Amniotic epithelial cell (primary cell): Measurements from ENCODE around the gene EXOC4.

Experiments
- DNase-seq: peaks from one replicate; pipeline ENCODE4 v3.0.0-alpha.2; 2010; ENCODE audit warnings: low read depth

EXOC4 gene

GRCh38 chr7:133540096-133540860 is 287.4 kb downstream of the EXOC4 start:
- peak; percentile 78 for DNase-seq

DNA sequence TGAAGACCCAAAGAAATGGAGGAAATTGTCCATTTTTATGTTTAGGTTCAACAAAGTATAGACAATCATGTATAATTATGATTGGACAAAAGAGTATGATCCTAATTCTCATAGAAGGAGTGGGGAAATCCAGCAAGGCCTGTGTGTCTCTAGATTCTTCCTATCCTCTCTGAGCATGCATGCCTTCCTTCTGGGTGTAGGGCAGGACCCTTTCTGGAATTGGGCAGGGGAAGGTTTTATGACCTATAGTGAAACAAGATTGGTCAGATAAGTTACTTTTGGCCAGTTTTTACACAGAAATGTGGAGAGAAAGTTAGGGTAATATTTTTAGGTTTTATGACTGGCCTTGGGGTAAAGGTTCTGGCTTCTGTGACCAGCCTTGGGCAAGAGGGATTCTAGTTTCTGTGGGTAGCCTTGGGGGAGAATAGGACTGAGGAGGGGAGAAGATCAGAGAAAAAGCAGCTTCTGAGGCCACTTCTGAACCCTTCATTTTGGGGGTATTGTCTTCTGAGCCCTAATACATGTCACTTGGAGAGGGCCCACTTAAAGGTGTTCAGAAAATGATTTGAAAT is 289.4 kb downstream of the EXOC4 start:
- no peak for DNase-seq

- DNase-seq: no peak
These were observed 290.8 kb downstream of the EXOC4 start for GRCh38 chr7:133543657-133544056.

DNA sequence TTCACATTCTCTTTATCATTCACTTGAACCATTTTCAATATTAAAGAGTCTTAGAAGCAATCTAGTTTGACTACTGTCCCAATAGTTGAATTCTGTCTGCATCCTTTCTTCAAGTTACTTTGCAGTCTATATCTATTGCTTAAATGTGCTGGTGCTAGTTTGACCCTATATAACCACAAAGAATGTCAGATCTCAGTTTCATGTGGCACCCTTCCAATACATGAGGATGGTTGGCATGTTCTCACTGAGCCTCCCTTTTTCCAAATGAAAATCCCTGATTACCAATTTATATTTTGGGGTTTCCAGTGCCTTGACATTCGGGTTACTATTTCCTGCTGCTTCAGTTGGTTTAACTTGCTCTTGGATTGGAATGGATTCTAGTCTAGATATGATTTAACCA is 292.7 kb downstream of the EXOC4 start:
- peak; percentile 54 for DNase-seq

- DNase-seq: no peak
These were observed 295.1 kb downstream of the EXOC4 start for GRCh38 chr7:133547981-133548380.

DNA sequence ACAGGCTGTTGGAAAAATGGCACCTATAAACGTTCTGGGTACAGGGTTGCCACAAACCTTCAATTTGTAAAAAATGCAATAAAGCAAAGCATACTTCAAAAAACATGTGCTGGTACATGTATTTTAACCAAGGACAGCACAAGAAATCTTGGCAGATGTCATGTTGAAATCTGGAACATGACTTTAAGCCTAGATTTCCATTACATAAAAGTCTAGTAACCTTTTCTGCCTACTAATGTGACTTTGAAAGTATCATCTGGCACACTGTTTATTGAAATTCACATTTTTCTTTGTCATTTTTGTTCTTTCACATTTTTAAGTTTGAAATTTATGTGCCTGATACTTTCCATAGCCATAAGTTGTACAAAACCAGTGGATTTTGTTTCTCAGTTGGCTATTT is 296.8 kb downstream of the EXOC4 start:
- DNase-seq: no peak

GRCh38 chr7:133550145-133550544 is 297.3 kb downstream of the EXOC4 start:
- DNase-seq: no peak

- DNase-seq: no peak
These were observed 297.9 kb downstream of the EXOC4 start for GRCh38 chr7:133550811-133551210.

DNA sequence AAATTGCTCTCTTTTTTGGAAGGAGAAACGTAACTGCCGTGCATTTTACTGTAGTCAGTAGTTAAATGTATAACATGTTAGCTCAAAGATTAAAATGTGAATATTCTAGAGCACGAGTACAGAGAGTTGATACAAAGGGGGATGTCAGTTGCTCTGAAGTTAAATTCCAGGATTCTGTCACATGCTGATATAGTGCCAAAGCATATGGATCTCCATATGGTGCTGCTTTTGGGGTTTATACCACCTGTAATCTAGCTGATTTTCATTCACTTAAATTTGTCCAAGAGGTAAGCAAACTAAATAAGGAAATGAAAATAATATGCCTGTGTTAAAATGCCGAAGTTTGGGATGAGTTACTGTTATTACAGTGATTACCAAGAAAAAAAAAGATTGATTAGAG is 298.6 kb downstream of the EXOC4 start:
- no peak for DNase-seq

DNA sequence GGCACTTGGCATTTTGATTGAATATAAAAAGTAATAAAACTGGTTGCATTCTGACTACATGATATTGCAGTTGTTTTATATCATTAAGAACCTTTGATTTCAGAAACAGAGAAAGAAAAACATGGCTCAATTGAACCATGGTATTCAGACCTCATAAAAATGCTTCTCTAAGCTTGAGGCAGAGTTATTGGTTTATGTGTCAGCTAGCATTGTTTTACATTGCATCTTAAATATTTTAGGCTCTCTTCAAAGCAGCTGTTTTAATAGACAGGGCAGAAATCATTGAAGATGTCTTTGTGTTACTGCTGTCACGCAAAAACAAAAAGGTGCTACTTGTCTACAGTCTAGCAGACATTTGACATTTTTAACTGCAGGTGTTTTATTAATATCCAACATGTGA is 299.2 kb downstream of the EXOC4 start:
- no peak for DNase-seq

- no peak for DNase-seq
These were observed 301.5 kb downstream of the EXOC4 start for GRCh38 chr7:133554330-133554729.

- no peak for DNase-seq
These were observed 303.2 kb downstream of the EXOC4 start for GRCh38 chr7:133556048-133556447.

- peak; percentile 28 for DNase-seq
These were observed 303.7 kb downstream of the EXOC4 start for GRCh38 chr7:133556553-133556952.

GRCh38 chr7:133560900-133561299 is 308.0 kb downstream of the EXOC4 start:
- DNase-seq: no peak

DNA sequence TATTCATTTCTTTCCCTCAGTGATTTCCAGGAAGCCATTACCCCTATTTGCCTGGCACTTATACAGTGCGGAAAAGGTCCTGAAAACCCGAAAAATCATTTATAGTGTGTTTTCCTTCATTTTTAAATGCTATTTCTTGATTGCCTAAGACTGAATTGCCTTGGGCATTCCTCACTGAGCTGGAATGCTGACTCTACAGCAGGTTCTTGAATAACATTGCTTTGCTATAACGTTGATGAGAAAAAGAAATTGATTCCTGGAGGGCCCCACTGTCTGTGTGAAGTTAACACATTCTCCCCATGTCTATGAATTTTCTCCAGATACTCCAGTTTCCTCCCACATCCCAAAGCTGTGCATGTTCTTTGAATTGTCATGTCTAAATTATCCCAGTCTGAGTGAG is 308.5 kb downstream of the EXOC4 start:
- DNase-seq: no peak

DNA sequence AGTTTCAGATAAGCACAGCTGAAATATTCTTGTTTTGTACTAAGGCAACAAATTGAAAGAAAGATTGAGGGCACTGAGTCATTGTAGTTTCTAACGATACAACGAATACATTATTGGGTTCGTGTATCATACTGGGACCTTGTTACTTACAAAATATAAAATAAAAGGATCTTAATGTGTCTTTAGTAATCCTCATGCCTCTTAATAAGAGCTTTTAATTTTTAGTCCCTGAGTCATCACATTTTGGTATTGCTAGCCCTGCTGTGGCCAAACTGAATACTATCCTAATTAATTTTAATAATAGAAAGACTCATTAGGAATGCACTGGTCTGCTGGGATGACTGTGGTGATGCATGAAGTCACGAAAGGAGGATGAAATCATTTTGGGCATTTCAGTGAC is 309.7 kb downstream of the EXOC4 start:
- no peak for DNase-seq

DNA sequence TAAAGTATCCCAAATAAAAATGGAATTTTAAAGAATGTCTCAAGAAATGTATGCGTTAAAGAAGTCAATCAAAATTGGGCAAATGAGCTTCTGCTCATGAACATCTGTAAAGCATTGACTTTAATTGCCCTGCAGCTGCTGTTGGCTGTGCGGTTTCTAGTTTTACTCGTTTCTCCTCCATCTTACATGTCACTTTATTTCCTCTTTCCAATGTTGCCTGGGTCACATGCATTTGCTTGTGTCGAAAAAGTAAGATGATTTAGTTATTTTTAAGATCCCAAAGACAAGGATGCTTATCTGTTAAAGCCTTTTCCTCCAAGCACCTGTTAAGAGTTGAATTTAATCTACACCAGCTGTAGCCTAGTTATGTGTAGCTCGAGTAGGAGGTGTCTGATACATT is 310.4 kb downstream of the EXOC4 start:
- no peak for DNase-seq

- DNase-seq: no peak
These were observed 311.6 kb downstream of the EXOC4 start for GRCh38 chr7:133564484-133564883.

GRCh38 chr7:133568544-133568943 is 315.7 kb downstream of the EXOC4 start:
- DNase-seq: no peak

GRCh38 chr7:133570321-133570720 is 317.4 kb downstream of the EXOC4 start:
- DNase-seq: peak; percentile 61

DNA sequence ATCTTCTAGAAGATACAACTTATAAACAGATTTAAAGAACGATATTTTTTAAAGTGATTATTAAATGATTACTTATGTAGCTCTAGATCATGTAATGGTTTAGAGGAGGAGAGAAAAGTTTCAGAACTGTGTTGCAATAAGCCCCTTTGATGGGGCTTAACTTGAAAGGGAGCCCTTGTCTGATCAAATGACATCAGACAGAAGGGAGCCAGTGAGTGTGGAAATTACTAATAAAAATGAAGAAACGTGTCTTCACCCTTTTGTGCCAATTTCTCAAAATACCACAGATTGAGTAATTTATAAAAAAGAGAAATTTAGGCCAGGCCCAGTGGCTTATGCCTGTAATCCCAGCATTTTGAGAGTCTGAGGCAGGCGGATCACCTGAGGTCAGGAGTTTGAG is 318.2 kb downstream of the EXOC4 start:
- peak; percentile 18 for DNase-seq

- DNase-seq: no peak
These were observed 319.2 kb downstream of the EXOC4 start for GRCh38 chr7:133572087-133572486.

DNA sequence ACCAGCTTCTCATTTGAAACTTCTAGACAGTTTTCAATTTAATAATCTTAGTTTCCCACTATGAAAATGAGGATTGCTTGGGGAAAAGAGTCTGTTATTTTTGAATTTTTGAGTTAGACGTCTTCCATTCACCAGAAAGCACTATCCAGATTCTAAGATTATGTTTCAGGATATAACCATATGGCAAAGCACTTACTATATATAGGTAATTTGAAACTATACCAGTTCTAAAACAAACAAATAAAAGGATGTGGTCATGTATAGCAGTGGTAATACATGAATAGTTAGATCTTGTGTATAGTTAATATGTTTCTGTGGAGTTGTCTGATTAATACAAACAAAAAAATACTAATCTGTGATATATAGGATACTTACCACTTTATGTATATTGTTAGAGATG is 320.0 kb downstream of the EXOC4 start:
- no peak for DNase-seq
